Measurements from ENCODE around the gene GAB3. TPM values are rescaled to one million over a fixed set of nuclear protein-coding genes. Genes with fewer than 3 reads are reported as not detected.

GAB3 gene
- total RNA-seq, 1 experiment from 2014 or later = 0.69 TPM

- TF ChIP-seq ZBTB33 (IDR thresholded peaks at IDR 0.05; ENCODE audit: extremely low read depth, insufficient replicate concordance, low read length) (no peak), TCF7L2 (IDR thresholded peaks at IDR 0.05; ENCODE audit: borderline replicate concordance, extremely low read depth, insufficient read depth, insufficient read length) (no peak), REST (IDR thresholded peaks at IDR 0.05; ENCODE audit: low read depth) (no peak), SIN3A (IDR thresholded peaks at IDR 0.05; ENCODE audit: low read depth) (peak; percentile 51; the same call in 1 of the 2 replicates), MAX (IDR thresholded peaks at IDR 0.05) (peak; percentile 82)
Measured at GRCh38 chrX:154762537-154763296, 11.8 kb upstream of the GAB3 start, which contains the start of gene DKC1 (continued).

All from HCT116 (cell line).